SIG-M5 treated with dmso at 0.1 percent for 504 hours (cell line): ENCODE measurements around the gene ZNF462.

Experiments used
- DNase-seq: peaks from one replicate; lab custom pipeline; 2025; ENCODE audit not compliant: unreplicated experiment; lab: John Stamatoyannopoulos, UW

Gene ZNF462

DNA sequence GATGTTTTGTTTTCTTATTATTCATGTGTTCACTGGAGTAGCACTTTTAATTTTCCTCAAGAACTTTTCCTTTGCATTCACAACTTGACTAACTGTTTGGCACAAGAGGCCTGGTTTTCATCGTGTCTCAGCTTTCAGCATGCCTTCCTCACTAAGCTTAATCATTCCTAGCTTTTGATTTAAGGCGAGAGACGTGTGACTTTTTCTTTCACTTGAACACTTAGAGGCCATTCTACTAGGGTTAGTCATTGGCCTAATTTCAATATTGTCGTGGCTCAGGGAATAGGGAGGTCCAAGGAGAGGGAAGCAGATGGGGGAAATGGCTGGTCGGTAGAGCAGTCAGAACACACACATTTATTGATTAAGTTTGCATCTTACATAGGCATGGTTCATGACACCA, 94.0 kb downstream of the ZNF462 start:
- no peak for DNase-seq

- DNase-seq, result no peak
Measured at GRCh38 chr9:106958955-106959657, 96.1 kb downstream of the ZNF462 start.

- no peak for DNase-seq
Measured at GRCh38 chr9:106960258-106960657, 97.3 kb downstream of the ZNF462 start.

DNA sequence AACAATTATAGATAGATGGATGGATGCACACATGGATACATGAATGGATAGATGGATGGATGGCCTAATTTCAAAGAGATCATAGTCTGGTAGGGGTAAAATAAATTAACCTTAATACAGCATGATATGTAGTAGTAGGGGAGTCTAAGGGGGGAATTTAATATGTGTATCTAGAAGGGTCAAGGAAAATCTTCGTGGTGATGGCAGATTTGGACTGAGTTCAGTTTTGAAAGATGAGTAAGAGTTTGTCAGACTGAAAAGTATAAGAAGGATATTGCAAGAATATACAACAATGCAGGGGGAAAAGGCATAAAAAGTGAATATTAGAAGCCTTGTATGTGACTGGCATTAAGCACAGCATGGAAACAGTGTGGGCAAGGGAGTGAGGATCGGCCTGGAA, 98.7 kb downstream of the ZNF462 start:
- no peak for DNase-seq

DNA sequence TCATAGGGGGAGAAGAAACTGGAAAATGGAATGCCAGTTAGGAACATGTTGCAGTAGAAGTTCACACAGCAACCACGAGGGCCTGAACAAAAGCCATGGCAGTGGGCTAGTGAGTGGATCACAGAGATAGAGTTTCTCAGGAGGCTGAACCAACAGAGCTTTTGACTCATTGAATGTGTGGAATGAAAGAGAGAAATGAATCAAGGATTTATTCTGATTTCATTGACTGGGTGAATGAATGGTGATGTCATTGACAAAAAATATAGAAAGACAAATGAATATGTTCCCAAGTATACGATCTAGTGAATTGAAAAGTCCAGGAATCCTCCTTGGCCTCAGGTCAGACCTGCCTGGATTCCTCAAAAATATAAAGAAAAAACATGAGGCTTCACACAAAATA, 99.2 kb downstream of the ZNF462 start:
- DNase-seq, result no peak

- DNase-seq, result no peak
Measured at GRCh38 chr9:106962615-106963363, 99.8 kb downstream of the ZNF462 start.

- DNase-seq, result no peak
Measured at GRCh38 chr9:106963684-106964083, 100.7 kb downstream of the ZNF462 start.

GRCh38 chr9:106964329-106964728, 101.4 kb downstream of the ZNF462 start:
- DNase-seq, result no peak

DNA sequence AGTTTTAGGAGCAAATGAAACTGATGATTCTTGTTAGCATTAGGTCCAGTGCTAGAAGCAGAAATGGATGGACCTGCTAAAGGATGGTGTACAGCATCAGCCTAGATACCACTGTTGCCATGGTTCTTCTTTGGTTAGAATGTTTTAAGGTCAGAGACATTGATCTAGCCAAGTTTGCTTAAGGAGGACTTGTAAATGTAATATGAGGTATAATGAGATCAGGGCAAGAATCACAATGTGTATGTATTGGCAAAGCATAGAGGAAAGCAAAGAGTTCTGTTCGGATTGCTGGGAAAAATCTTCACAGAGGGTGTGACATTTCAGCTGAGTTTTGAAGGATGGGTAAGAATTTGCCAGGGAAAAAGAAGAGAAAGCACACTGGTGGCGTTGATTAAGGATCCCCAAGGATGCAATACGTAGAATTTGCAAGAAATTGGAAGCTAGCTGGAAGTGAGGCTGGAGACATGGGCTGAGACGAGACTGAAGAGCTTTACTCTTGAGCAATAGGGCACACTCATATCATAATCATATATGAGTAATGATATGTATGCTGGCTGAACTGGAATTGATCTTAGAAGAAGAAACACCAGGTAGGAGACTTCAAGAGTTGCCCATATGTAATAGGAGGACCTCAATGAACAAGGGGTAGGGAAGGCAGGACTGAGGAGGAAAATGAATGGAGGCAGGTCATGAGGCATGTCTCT, 102.0 kb downstream of the ZNF462 start:
- DNase-seq, result no peak

DNA sequence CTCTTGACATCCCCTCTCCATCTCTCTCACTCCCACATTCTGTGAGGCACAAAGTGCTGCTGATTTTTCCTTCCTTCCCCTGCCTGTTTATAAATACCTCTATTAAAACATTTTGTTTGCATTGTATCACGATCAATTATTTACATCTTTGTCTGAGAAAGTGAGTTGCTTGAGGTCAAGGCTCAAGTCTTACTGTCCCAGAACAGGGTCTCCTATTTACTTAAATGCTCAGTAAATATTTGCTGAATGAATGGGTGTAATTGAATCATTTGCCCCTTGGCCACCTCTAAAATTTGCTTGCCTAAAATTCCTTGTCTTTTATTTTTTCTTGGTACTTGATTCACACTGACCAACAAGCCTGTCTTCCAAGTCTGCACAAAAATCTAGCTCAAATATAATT, 103.5 kb downstream of the ZNF462 start:
- no peak for DNase-seq

- DNase-seq, result no peak
Measured at GRCh38 chr9:106969696-106970095, 106.7 kb downstream of the ZNF462 start.

DNA sequence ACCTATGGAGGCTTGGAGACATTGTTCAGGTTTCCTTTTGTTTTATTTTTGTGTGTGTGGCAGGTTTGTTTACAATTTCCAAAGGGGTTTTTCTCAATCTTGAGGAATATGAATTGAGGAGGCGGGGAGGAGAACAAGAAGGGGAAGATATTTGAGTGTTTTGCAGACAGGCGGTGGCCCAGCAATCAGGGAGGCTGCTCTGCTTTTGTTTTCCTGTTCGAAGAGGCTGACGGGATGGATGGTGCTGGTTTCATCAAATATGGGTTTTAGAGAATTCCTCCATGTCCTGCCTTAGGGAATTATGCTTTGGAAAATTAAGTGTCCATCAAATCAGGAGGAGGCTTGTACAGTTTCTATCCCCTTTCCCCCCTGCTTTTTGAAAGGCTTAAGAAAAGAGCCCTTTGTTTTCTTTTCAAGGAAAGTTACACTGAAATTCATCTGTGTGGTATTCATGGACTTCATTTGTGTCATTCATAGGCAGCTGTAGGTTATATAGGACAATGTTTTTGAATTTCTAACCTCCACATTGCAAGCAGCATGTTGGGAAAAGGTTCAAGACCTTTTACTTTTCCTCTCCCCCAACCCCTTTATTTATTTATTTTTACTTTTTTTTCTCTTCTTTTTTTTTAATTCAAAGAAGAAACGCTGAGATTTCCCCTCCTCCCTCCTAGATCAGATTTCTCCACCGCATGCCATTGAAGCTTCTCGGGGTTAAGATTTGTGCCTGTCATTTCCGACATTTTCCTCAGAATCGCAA, 107.4 kb downstream of the ZNF462 start:
- DNase-seq, result no peak

- DNase-seq, result no peak
Measured at GRCh38 chr9:106970976-106971457, 108.1 kb downstream of the ZNF462 start.

- DNase-seq, result no peak
Measured at GRCh38 chr9:106972082-106972481, 109.1 kb downstream of the ZNF462 start.

- DNase-seq, result no peak
Measured at GRCh38 chr9:106974341-106974740, 111.4 kb downstream of the ZNF462 start.

- DNase-seq, result no peak
Measured at GRCh38 chr9:106976772-106977171, 113.8 kb downstream of the ZNF462 start.

- DNase-seq, result no peak
Measured at GRCh38 chr9:106980551-106981101, 117.7 kb downstream of the ZNF462 start.

DNA sequence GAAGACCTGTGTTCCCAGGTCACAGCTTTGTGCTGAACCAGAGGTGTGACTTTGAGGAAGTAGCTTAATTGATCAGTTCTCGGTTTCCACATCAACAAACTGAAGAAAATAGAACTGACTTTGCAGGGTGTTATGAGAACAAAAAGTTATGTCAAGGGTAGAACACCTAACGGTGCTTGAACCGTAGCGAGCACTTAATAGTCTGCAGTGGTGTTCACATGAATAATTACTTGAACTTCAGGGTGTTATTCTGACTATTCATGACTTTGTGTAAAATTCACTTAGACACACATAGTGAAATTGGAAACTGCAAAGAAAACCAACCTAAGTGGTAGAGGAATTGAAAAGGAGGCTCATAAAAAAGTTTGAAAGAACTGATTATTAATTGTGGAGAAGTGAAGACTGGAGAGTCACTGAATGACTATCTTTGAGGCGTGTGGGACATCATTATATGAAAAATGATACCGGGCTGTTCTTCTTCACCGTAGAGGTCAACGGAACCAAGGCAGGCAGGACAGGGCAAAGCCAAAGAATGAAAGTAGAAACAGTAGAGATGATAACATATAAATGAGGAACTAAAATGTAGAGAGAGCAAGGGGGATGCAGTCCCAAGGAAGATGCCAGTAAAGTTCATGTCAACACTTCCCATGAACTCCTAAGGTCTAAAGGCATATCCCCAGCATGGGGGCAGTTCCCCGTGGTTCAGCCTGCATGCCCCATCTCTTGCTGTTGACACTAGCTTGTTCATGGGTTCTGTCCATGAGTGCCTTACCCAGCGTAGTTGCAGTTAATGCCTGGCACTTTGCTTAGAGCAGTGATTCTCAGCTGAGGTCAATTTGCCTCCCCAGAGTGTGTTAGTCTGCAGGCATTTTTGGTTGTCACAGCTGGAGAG, 118.7 kb downstream of the ZNF462 start:
- no peak for DNase-seq

DNA sequence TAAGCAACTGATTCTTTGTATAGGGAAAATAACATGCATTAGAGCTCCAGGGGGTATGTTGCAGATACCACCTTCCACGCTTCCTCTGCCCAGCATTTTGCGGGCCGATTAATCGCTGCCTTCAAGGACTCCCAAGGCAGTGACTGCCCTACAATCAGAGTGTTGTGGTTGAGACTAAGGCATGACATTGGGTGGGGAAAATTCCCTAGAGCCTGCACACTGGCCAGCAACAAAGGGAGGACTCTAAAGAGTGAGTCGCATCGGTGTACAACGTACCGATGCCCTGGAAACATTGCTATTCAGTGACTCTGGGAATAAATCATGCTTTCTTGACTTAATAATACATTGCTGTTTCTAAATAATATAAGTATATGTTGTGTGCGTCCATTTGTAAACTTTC, 119.7 kb downstream of the ZNF462 start:
- DNase-seq, result no peak

GRCh38 chr9:106983346-106983745, 120.4 kb downstream of the ZNF462 start:
- no peak for DNase-seq
